ENCODE results near the gene LY6G6F.
"Not testable (repeated sequence)": the region's sequence is repeated elsewhere in the genome, so short reads cannot be mapped to it uniquely, and the experiment has no call there.

Gene LY6G6F

DNA sequence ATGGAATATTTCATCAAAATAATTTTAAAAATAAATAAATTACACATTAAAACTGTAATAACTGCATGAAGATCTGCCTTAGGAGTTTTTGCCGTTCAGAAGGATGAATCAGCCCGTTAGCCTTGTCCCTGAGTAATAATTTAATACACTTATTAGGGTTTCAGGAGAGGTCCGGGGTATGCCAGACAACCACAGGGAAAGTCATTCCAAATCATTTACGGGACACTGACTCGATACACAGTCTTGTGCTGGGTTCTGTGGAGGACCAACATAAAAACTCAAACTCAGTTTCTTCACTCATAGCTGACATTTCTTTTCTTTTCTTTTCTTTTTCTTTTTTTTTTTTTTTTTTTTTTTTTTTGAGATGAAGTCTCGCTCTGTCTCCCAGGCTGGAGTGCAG lies 735 bp upstream of the LY6G6F start:
- no peak for DNase-seq

DNA sequence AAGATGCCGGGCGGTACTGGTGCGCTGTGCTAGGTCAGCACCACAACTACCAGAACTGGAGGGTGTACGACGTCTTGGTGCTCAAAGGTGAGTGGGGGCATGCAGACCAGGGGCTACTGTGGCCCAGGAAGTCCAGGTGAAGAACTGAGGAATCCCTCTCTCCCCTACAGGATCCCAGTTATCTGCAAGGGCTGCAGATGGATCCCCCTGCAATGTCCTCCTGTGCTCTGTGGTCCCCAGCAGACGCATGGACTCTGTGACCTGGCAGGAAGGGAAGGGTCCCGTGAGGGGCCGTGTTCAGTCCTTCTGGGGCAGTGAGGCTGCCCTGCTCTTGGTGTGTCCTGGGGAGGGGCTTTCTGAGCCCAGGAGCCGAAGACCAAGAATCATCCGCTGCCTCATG lies 1.0 kb downstream of the LY6G6F start:
- no peak for DNase-seq

GRCh38 chr6:31708224-31708623 lies 1.6 kb downstream of the LY6G6F start:
- no peak for DNase-seq

DNA sequence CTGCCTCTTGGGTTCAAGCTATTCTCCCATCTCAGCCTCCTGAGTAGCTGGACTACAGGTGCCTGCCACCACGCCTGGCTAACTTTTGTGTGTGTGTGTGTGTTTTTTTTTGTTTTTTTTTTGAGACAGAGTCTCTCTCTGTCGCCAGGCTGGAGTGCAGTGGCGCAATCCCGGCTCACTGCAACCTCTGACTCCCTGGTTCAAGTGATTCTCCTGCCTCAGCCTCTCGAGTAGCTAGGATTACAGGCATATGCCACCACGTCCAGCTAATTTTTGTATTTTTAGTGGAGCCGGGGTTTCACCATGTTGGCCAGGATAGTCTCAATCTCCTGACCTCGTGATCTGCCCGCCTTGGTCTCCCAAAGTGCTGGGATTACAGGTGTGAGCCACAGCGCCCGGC lies 2.5 kb downstream of the LY6G6F start:
- DNase-seq, result not testable (repeated sequence)

GRCh38 chr6:31710523-31711219 lies 4.0 kb downstream of the LY6G6F start:
- DNase-seq, result no peak

GRCh38 chr6:31711233-31711632 lies 4.6 kb downstream of the LY6G6F start:
- peak; percentile 32 for DNase-seq

DNA sequence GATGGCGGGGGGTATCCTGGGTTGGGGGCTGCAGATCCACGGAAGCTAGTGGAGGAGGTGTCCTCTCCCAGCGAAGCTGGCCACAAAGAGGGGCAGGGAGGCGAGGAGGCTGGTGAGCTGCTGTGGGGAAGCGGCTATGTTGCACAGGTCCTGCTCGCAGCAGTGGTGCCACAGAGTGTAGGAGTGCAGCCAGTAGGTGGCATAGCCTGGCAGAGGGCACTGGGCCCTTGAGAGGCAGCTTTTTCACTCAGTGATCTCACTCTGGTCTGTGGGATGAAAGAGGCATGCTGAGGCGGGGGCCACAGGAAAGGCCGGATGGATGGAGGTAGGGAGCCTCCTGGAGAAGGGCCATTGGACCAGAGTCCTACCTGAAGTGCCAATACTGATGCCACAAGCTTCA lies 5.6 kb downstream of the LY6G6F start:
- no peak for DNase-seq

DNA sequence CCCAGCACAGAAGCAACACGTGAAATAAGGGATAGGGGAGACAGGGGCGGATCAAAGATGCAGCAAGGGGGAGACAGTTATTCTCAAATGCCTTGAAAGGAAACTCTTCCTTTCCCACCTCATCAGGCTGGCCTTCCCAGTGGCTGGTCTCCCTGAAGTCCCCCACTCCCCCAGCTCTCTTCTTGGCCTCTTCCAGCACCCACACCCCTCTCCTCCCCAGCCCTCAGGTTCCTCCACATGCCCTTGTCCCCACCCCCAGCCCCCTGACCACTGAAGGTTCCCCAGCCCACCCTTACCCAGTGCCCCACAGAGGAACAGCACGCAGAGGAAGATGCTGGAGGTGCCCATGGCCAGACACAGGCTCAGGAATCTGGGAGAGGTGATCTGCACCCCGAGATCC lies 6.8 kb downstream of the LY6G6F start:
- no peak for DNase-seq

DNA sequence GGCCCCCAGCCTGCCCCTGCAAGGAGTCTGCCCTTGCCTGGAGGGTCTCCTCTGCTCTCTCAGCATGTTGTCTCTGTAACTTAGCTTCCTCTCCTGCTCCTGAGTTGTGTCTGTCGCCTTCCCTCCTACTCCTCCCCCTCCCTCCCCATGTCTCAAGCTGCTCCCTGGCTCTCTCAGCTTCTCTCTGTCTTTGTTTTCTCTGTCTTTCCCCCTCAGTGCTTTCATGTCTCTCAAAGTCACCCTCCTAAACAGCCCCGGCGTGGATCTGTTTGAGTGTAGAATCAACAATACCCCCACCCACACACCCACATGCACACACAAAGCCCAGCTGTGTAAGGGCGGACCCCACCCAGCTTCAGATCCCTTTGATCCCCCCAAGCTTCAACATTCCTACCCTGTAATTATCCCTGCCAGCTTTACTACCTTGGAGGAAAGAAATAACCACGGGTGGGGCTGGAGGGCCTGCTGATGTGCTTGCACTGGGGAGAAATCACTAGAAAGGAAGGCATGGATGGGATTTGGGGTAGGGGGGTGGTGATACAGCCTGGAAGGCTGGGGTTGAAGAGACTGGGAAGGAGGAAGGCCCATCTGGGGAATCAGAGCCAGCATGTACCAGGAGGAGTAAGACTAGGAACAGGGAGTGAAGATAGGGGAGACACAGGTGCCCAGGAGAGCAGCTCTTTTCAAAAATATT lies 7.5 kb downstream of the LY6G6F start:
- DNase-seq, result no peak

- no peak for DNase-seq
These were observed 8.6 kb downstream of the LY6G6F start, which contains the start of gene LY6G6D for GRCh38 chr6:31715022-31715958. TSS of gene LY6G6D (plus strand) at chr6:31715348. CDS start at chr6:31715356, 8 bp downstream.

GRCh38 chr6:31717499-31718222 lies 11.0 kb downstream of the LY6G6F start:
- DNase-seq, result no peak

GRCh38 chr6:31718265-31718664 lies 11.6 kb downstream of the LY6G6F start:
- DNase-seq, result no peak

DNA sequence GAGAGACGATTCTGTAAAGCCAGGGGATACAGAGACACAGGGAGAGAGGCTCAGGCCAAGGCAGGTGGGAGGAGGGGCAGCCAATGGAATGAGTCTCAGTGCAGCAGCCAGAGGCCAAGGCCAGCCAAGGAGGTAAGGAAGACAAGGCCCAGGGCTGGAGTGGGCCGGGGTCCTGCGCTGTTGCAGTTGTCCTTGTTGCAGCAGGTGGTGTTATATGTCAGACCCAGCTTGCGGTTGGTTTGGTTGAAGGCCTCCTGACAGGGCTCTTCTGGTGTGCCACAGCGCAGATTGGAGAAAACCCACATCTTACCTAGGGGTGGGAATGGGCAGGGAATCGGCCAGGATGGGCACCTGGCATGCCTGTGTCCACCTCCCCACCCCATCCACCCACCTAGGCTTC lies 12.3 kb downstream of the LY6G6F start:
- no peak for DNase-seq

DNA sequence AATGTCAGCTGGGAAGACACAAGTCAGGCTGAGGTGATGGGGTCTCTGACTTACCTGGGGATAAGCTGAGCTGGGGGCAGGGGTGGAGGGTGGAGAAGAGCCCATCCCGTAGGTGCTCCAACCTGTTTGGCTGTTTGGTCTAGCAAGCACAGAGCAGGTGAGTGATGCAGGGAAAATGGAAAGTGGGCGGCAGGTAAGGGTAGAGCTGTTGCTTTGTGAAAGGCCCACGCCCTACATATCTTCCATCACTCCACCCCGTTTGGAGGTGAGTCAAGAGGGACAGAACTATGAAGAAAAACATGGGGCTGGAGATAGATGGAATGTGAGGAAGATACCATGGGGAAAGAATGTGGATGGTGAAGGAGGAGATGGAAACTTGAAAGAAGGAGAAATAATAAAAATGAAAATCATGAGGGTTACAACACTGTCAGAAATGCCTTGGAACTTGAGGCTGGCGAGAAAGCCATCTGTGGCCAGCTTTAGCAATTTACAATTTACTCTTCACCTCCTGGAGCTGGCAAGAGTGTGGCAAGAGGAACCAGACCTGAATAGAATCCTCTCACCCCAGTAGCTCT lies 13.6 kb downstream of the LY6G6F start:
- no peak for DNase-seq

DNA sequence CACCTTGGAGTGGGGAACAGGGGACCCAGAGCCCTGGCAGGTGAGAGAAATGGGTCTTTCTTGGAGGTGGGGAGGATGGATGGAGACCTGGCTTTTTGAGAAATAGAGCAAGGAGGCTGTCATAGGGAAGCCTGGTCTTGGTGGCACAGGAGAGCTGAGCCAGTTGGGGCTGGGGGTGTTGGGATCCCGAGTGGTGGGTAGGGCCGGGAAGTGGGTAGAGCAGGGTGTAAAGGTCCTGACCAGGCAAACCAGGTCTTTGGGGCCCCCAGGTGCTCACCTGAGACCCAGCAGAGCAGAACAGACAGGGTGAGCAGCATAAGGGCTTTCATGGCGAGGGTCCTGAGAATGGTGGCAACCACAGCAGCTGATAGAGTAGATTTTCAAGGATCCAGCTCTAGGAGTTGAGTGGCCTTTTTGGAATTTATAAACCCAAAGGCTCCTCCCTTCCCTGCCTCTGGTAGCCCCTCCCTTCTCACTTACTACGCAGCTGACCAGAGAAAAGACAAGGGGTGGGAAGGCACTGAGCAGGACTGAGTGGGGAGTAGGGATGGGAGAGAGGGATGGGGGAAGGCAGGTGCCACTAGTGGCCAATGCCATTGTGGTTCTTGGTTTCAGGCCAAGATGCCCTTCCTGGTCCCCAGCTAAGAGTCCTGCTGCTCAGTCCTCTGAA lies 14.8 kb downstream of the LY6G6F start, which contains the start of gene LY6G6C:
TSS of gene LY6G6C (minus strand) at position 396 of the 670 bp plus-strand sequence. CDS start at position 329, 67 bp downstream.
- DNase-seq, result no peak

DNA sequence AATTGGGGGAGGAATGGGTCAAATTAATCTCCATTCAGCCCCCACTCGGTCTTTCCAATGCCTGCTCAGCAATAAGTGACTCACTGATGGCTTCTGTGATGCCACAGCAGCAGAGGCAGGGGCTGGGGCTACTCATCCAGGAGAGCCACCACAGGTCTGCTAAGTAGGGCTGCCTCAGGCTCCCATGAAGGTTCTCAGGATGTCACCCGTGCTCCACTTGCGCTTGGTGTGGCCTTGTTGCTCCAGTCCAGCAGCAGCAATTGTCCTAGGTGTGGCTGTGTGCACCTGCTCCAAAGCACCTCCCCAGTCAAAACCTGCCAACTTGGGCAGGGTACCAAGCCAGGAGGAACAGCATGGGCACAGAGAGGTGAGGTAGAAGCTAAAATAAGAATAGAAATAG lies 15.5 kb downstream of the LY6G6F start:
- DNase-seq, result no peak

DNA sequence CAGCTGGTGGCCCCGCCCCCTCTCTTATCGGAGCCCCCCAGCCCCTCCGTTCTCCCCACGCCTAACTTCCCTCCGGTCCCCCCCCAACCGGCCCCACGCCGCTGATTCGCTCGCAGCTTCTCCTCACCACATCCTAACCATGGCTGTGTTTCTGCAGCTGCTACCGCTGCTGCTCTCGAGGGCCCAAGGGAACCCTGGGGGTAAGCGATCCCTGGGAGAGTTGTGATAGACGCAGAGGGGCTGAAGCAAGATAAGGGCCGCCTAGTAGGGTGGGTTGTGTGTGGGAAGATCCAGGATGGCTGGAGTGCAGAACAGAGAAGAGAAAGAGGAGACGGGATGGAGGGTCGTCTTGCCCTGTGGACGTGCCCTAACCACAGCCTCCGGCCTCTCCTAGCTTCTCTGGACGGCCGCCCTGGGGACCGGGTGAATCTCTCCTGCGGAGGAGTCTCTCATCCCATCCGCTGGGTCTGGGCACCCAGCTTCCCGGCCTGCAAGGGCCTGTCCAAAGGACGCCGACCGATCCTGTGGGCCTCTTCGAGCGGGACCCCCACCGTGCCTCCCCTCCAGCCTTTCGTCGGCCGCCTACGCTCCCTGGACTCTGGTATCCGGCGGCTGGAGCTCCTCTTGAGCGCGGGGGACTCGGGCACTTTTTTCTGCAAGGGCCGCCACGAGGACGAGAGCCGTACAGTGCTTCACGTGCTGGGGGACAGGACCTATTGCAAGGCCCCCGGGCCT lies 16.7 kb downstream of the LY6G6F start, which contains the start of gene MPIG6B:
TSS of gene MPIG6B (plus strand) at position 129 of the 735 bp plus-strand sequence. CDS start at position 140, 11 bp downstream.
- no peak for DNase-seq

DNA sequence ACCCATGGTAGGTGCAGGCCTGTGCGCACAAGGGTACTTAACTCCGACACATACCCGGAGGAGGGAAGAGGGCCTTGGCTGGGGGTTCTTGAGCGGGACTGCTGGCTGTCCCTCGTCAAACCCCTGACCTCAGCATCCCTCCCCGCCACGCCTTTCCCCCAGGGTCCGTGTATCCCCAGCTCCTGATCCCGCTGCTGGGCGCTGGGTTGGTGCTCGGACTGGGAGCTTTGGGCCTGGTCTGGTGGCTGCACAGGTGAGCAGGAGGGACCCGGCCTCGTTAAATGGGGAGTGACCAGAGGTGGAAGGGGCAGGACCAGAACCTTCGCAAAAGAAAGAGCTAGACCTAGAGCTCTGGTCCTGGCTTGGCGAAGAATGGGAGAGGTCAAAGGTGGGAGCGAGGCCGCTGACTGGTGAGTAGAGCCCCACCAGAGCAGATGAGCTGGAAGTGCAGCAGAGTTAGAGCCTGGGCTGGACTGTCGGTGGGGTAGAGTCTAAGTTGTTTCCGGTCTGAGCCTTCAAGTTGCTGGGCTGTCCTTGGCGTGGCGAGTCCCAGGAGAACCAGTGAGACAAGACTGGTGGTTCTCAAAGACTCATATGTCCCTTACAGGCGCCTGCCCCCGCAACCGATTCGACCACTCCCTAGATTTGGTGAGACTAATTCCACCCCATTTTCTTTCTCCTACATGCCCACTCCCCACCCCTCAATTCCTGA lies 17.5 kb downstream of the LY6G6F start:
- no peak for DNase-seq

DNA sequence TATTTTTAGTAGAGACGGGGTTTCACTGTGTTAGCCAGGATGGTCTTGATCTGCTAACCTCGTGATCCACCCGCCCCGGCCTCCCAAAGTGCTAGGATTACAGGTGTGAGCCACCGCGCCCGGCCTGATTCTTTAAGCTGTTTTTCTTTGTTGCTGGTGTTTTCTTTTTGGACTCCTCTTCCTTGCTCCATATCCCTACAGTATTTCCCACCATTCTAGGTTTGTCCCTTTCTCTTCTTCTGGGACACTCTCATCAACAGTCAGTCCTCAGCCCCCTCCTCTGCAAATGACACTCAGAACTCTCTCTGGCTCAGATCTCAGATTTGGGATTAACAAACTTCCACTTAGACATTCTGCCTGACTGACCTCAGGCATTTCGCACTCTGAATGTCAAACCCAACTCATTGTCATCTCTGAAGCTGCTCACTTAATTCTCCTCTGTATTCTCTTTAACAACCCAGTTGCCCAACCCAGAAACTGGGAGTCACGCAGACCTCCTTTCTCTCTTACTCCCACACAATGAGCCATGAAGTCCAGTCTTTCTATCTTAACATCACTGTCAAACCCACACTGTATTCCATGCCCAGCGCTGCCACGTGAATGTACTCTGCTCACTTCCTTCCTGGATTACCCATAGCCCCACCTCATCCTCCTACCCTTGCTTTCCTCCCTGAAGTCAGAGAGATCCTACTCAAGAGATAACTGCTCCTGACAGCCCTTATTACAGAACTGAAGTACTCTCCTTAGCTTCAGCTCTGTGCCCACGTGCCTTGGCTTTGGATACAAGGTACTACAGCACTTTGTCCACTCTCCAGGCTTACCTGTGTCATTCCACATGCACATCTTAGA lies 19.1 kb downstream of the LY6G6F start:
- DNase-seq, result peak; percentile 91
